Measurements from ENCODE around the gene SNX3. TPM values are rescaled to one million over a fixed set of nuclear protein-coding genes. Genes with fewer than 3 reads are reported as not detected.
A peak's percentile ranks its signal among the peaks of the same experiment; 100 is the strongest.
"Not testable (repeated sequence)": the region's sequence is repeated elsewhere in the genome, so short reads cannot be mapped to it uniquely, and the experiment has no call there.

The SNX3 gene
- 179 TPM for total RNA-seq
- long read RNA-seq, transcript SNX3-201 (4 exons, 1,755 nt): major isoform, 339 of 360 reads
- long read RNA-seq, transcript SNX3-202 (4 exons, 890 nt): minor isoform, 14 of 360 reads
- long read RNA-seq, partial matches to known transcripts: 2 of 360 reads
- long read RNA-seq, other reads (novel, unspliced or antisense): 2 of 360 reads

DNA sequence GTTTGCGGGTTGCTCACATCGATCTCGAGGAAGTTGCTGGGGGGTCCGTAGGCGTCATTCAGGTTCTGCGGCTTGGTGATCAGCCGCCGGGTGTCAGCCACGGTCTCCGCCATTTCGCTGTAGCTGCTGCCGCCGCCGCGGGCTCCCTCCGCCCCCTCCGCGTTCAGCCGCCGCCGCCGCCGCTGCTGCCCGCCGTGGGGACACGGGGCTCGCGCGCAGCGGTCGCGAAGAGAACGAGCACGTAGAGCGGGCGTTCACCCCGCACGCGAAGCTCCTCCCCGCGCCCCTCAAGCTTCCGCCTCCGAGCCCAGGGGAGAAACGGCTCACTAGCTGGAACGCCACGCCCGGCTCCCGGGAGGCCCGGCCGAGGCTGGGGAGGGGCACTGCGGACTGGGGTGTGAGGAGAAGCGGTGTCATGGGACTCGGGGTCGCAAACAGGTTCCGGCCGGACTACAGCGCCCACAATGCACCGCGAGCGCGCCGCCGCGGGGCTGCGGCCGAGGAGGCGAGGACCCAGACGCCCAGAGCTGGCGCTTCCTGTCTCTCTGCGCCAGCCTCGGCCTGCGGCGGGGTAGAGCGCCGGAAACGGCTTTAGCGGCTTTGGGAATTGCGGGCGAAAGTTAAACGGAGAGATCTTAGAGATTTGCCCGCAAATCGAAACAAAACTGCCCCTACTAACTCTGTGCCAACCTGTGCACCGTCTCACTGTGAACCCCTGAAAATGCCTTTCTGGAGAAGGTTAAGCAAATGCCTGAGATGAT is at the start of gene SNX3:
TSS of gene SNX3 (minus strand) at position 232 of the 761 bp plus-strand sequence. CDS start at position 113, 119 bp downstream.
- intact Hi-C loops (cut with DNase I): no loop called here

DNA sequence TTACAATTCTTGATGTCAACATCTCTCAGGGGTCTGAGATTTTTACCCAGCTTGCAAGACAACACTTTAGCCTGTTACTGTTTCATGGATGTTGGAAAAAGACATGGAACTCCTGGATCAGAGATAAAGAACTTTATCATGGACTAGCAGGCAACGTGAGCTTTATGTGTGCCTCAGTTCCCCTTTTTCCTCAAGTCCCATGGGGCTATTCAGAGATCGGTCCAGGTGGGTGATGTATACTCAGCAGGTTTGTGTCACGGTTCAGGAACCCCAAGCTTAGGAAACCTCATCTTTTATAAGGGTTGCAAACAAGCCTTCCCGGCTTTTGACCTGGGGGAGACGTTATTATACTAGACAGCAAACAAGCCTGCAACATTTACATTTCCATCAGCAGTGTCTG is 49.0 kb upstream of the SNX3 start:
- H3K4me3 ChIP-seq: no peak overlapping the region
- H3K36me3 ChIP-seq: no peaks in the 10 kb centered on the region
- no peaks in the 10 kb centered on the region for H3K27me3 ChIP-seq
- H3K27ac ChIP-seq: no peak overlapping the region
- ATAC-seq (no peak), DNase-seq (no peak)
- no peaks in the 10 kb centered on the region for H3K9me3 ChIP-seq
- no peak for TF ChIP-seq CTCF (IDR thresholded peaks at IDR 0.05)
- intact Hi-C loops (cut with DNase I): no loop called here
- no peaks in the 10 kb centered on the region for H3K4me1 ChIP-seq

More for the DNA sequence above, at the start of gene SNX3:
- DNase-seq (peak; percentile 99), ATAC-seq (peak; percentile 98)
- H3K4me3 ChIP-seq: peak within 1 kb of the TSS; percentile 77
- peaks cover 15% of the 10 kb centered on the region for H3K4me1 ChIP-seq
- no peaks in the 10 kb centered on the region for H3K27me3 ChIP-seq
- no peak for TF ChIP-seq CTCF (IDR thresholded peaks at IDR 0.05)
- peak within 1 kb of the TSS; percentile 89 for H3K27ac ChIP-seq
- H3K9me3 ChIP-seq: no peaks in the 10 kb centered on the region
- no peaks in the 10 kb centered on the region for H3K36me3 ChIP-seq

DNA sequence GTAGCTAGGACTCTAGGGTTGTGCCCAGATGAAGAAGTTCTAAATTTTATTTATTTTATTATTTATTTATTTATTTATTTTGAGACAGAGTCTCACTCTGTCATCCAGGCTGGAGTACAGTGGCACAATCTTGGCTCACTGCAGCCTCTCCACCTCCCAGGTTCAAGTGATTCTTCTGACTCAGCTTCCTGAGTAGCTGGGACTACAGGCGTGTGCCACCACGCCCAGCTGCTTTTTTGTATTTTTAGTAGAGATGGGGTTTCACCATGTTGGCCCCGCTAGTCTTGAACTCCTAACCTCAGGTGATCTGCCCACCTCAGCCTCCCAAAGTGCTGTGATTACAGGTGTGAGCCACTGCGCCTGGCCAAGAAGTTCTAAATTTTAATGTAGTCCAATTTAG is 47.8 kb upstream of the SNX3 start:
- H3K4me3 ChIP-seq; ATAC-seq; H3K9me3 ChIP-seq; DNase-seq; intact Hi-C loops (cut with DNase I); H3K36me3 ChIP-seq; H3K27me3 ChIP-seq; H3K27ac ChIP-seq; H3K4me1 ChIP-seq: not testable (repeated sequence)

DNA sequence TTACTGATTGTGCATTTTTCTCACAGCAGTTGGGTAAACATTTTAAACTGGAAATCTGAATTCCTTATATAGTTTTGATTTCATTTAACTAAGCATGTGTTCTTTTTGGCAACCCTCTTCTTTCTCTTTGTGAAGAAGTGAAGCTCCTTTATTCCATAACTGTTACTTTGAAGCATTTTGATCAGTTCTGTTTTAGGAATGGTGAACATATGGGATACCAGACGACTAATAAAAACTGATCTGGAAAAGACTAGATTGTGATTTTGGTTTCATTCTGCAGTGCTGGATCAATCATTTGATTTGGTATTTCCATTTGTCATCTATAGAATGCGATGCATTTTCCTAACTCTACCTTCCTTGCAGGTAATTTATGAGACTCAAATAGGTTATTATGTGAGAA is 43.8 kb upstream of the SNX3 start:
- H3K9me3 ChIP-seq: no peaks in the 10 kb centered on the region
- H3K36me3 ChIP-seq: no peaks in the 10 kb centered on the region
- TF ChIP-seq CTCF (IDR thresholded peaks at IDR 0.05): no peak
- intact Hi-C loops (cut with DNase I): no loop called here
- no peak overlapping the region for H3K4me3 ChIP-seq
- H3K4me1 ChIP-seq: no peaks in the 10 kb centered on the region
- H3K27me3 ChIP-seq: no peaks in the 10 kb centered on the region
- ATAC-seq: no peak
- H3K27ac ChIP-seq: no peak overlapping the region
- DNase-seq: no peak

- DNase-seq: no peak
- no peaks in the 10 kb centered on the region for H3K36me3 ChIP-seq
- H3K27me3 ChIP-seq: no peaks in the 10 kb centered on the region
- H3K4me1 ChIP-seq: no peaks in the 10 kb centered on the region
- H3K27ac ChIP-seq: no peak overlapping the region
- H3K4me3 ChIP-seq: no peak overlapping the region
- ATAC-seq: no peak
- H3K9me3 ChIP-seq: no peaks in the 10 kb centered on the region
- TF ChIP-seq CTCF (IDR thresholded peaks at IDR 0.05): no peak
- intact Hi-C loops (cut with DNase I): no loop called here
Measured at GRCh38 chr6:108302386-108302785, 41.5 kb upstream of the SNX3 start.

DNA sequence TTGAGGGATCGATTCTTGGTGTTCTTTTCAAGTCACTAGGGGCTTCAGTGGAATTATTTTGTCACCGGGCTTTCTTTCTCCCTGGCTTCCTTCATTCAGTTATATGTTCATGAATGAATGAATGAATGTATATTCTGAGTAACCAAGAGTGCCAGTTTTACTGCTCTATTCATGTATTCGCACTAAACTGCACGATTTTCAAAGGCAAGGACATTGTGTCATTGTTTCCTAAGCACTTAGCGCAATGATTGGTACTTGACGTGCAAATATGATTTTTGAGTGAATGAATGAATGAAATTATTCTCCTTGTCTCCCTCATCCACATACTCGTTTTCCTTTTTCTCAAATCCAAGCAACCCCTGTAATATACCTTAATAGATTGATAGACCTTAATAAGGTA is 34.8 kb upstream of the SNX3 start:
- ATAC-seq (no peak), DNase-seq (no peak)
- Histone ChIP-seq H3K27me3 (no peaks in the 10 kb centered on the region), H3K4me1 (peaks cover 8% of the 10 kb centered on the region), H3K4me3 (peak overlapping the region; percentile 93), H3K9me3 (no peaks in the 10 kb centered on the region), H3K36me3 (no peaks in the 10 kb centered on the region), H3K27ac (peak overlapping the region; percentile 95)
- intact Hi-C loops (cut with DNase I): no loop called here
- peak; percentile 2 for TF ChIP-seq CTCF (IDR thresholded peaks at IDR 0.05)

Data from upper lobe of right lung (tissue), 1 donor.